Activated B cell treated with CpG ODN at 0.5 μM for 24 hours (primary cell): ENCODE data around the gene MLPH. TPM values are rescaled to one million over a fixed set of nuclear protein-coding genes. Genes with fewer than 3 reads are reported as not detected.

Experiments used
- ATAC-seq: fragments of 200-7000 bp; cut with Tn5 transposase; one replicate; pipeline ENCODE4 v1.10.0; 2021; ENCODE audit warnings: low read depth, mild to moderate bottlenecking, moderate library complexity
- CTCF ChIA-PET: fragments of 350-600 bp; sonication (Branson Sonifier 250); formaldehyde crosslinking; loops from one replicate; lab custom pipeline; 2021; ENCODE audit warnings: antibody characterized with exemption; lab: Charles Lee
- POLR2A ChIA-PET: fragments of 350-600 bp; sonication (Branson Sonifier 250); formaldehyde crosslinking; loops from one replicate; lab custom pipeline; 2021; ENCODE audit warnings: antibody characterized with exemption; lab: Charles Lee
- DNase-seq: peaks from one replicate; pipeline ENCODE4 v3.0.0; 2022
- H3K27ac Mint-ChIP-seq: one replicate; pipeline ENCODE4 v1.8.0; 2020; ENCODE audit warnings: mixed read lengths
- H3K27me3 Mint-ChIP-seq: one replicate; pipeline ENCODE4 v1.8.0; 2021; ENCODE audit warnings: mixed read lengths
- H3K36me3 Mint-ChIP-seq: one replicate; pipeline ENCODE4 v1.8.0; 2021; ENCODE audit warnings: low read depth, mixed read lengths
- H3K4me1 Mint-ChIP-seq: one replicate; pipeline ENCODE4 v1.8.0; 2021; ENCODE audit warnings: mixed read lengths
- H3K4me3 Mint-ChIP-seq: one replicate; pipeline ENCODE4 v1.8.0; 2020; ENCODE audit warnings: mild to moderate bottlenecking, mixed read lengths
- H3K9me3 Mint-ChIP-seq: one replicate; pipeline ENCODE4 v1.8.0; 2020; ENCODE audit warnings: mixed read lengths
- intact Hi-C: fragments of 100-400 bp; cut with micrococcal nuclease; formaldehyde crosslinking; loops from one replicate; pipeline ENCODE4 v1.15.1; 2024
- total RNA-seq: library from RNA; stranded (reverse); gene quantifications from 2 replicates; pipeline ENCODE4 v1.2.3, GENCODE V29; 2022
- TF ChIP-seq, protein P1 (sequence below): fragments of 200-600 bp; IDR thresholded peaks from one replicate; pipeline ENCODE4 v1.8.0; 2022; ENCODE audit warnings: antibody characterized with exemption, mild to moderate bottlenecking

MLPH gene
- total RNA-seq, 1 donor from 2014 or later, result not detected

DNA sequence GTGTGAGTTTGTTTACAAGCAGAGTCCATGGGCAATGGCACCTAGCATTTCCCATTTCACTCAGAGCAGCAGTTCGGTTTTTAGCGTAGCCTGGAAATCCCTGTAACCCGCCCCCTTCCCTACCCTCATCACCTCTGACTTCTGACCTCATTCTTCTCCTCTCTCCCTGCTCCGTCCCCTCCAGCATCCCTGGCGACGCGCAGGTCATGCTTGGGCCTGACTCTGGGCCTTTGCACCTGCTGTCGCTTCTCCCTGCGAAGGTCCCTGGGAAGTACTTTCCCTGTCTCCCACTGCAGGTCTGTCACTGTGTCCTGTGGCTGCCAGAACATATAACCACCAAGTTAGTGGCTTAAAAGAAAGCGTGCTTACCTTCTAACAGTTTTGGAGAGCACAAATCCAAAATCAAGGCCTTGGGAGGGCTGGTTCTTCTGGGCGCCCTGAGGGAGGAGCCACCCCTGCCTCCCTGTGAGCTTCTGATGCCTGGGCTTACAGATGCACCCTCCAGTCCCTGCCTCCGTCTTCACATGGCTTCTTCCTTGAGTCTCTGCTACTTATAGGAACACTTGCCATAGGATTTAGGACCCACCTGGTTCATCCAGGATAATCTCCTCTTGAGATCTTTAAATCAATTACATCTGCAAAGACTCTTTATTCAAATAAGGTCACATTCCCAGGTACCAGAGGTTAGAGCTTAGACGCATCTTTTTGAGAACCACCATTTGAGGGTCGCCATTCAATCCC lies 111.6 kb downstream of the MLPH start:
- no peak for DNase-seq
- Mint-ChIP-seq H3K4me1 (peaks cover 22% of the 10 kb centered on the region), H3K36me3 (no peaks in the 10 kb centered on the region), H3K9me3 (no peaks in the 10 kb centered on the region), H3K27ac (no peak overlapping the region), H3K27me3 (no peaks in the 10 kb centered on the region), H3K4me3 (no peak overlapping the region)
- TF ChIP-seq, protein P1, sequence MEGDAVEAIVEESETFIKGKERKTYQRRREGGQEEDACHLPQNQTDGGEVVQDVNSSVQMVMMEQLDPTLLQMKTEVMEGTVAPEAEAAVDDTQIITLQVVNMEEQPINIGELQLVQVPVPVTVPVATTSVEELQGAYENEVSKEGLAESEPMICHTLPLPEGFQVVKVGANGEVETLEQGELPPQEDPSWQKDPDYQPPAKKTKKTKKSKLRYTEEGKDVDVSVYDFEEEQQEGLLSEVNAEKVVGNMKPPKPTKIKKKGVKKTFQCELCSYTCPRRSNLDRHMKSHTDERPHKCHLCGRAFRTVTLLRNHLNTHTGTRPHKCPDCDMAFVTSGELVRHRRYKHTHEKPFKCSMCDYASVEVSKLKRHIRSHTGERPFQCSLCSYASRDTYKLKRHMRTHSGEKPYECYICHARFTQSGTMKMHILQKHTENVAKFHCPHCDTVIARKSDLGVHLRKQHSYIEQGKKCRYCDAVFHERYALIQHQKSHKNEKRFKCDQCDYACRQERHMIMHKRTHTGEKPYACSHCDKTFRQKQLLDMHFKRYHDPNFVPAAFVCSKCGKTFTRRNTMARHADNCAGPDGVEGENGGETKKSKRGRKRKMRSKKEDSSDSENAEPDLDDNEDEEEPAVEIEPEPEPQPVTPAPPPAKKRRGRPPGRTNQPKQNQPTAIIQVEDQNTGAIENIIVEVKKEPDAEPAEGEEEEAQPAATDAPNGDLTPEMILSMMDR, result no peak
- intact Hi-C loops, result no loop called here
- ATAC-seq, result no peak
- ChIA-PET CTCF (no interaction called here), POLR2A (interaction anchor here (0.7 kb wide), 1 partner anchor 148 kb away, joined by 3 read pairs; no protein-coding TSS in a partner anchor)

DNA sequence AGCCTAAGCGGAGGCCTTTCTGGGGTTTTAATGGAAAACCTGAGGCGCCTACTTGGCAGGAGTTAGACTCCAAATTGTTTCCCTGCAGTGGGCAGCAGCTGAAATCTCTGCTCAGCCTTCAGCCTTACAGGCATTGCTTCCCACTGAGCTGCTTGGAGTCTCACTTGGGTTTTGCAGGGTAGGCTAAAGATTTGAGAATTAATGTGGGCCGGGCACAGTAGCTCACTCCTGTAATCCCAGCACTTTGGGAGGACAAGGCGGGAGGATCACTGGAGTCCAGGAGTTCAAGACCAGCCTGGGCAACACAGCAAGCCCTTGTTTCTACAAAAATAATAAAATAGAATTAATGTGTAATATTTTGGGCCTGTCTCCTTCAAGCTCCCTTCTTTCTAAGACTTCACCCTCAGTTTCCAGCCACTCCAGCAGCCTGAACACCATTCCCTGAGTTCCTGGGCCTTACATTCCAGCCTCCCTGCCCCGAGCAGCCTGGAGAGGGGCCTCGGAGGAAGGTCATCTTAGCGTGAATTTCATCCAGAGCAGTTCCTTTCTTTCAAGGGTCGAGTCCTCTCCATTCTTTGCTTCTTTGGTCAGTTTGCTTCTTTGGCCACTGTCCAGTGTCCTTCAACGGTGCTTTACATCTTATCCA lies 112.5 kb downstream of the MLPH start:
- no peak overlapping the region for H3K27ac Mint-ChIP-seq

DNA sequence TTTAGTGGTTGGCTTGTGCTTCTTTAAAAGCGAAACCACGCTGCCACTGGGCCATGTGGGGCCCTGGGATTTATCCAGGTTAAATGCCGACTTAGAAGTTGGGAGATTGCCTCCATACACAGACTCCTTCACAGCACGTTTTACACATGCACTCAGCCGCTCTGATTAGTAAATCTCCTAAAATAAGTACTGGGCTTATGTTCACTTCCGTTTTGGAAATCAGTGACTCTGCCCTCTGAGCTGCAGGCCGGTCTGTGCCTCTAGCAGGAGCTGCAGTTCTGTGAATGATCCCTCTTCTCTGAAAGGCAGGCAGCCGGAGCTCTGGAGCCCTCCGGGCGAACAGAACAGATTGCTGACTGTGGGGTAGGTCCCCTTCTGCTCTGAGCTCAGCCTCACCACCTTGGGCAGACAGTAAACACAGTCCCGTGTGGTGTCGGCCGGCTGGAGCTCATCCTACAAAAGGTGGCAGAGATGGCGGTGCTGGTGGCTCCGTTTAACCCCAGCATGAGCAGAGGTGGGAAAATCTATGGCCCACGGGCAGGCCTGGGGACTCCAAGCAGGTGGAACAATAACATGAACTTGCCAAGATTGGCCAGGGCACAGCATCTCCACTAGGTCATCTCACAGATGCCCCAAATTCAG lies 113.3 kb downstream of the MLPH start:
- H3K27me3 Mint-ChIP-seq, result no peaks in the 10 kb centered on the region
- CTCF ChIA-PET, result no interaction called here
- TF ChIP-seq, protein P1, result no peak
- no peak for DNase-seq
- no peaks in the 10 kb centered on the region for H3K36me3 Mint-ChIP-seq
- no peak overlapping the region for H3K4me3 Mint-ChIP-seq
- H3K9me3 Mint-ChIP-seq, result no peaks in the 10 kb centered on the region
- H3K27ac Mint-ChIP-seq, result no peak overlapping the region
- intact Hi-C loops, result loop anchor here (5.0 to 10.0 kb wide), 2 partner anchors 92 to 1056 kb away; no protein-coding TSS in a partner anchor
- peaks cover 28% of the 10 kb centered on the region for H3K4me1 Mint-ChIP-seq
- POLR2A ChIA-PET, result no interaction called here
- ATAC-seq, result no peak

More for the DNA sequence above, 112.5 kb downstream of the MLPH start:
- Mint-ChIP-seq H3K4me1 (peaks cover 25% of the 10 kb centered on the region), H3K27me3 (no peaks in the 10 kb centered on the region), H3K9me3 (no peaks in the 10 kb centered on the region), H3K36me3 (no peaks in the 10 kb centered on the region), H3K4me3 (no peak overlapping the region)
- POLR2A ChIA-PET, result no interaction called here
- intact Hi-C loops, result loop anchor here (5.0 to 10.0 kb wide), 2 partner anchors 93 to 1055 kb away; no protein-coding TSS in a partner anchor
- DNase-seq, result no peak
- TF ChIP-seq, protein P1, result no peak
- CTCF ChIA-PET, result no interaction called here
- no peak for ATAC-seq

DNA sequence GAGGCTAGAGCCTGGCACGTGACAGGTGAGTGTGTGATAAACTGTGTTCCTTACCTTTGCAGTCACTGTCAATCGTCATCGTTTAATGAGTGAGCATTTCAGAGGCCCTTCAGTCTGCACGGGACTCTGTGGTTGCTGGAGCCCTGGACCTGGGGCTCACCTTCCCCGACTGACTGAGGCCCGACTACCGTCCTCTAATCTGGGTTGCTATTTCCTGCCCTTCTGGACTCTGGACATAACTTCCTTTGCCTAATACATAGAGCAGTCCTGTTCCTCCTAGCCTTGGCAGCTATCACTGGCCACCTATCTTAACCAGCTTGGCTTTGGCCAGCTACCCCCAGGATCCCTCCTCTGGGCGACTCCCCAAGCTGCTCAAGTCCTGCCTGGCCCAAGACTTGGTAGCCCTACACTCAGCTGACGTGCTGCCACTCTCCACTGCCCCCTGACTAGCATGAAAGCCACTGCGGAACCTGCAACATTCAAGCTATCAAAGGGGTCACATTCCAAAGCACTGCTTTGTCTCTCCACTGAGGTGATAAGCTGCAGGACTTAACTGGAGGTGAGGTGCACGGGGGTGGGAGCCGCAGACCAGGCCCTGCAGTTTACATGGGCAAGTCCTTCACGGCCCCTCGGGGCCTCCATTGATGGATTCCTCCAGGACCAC lies 114.5 kb downstream of the MLPH start:
- DNase-seq (no peak), ATAC-seq (no peak)
- Mint-ChIP-seq H3K4me1 (peaks cover 31% of the 10 kb centered on the region), H3K27me3 (no peaks in the 10 kb centered on the region), H3K27ac (no peak overlapping the region), H3K36me3 (no peaks in the 10 kb centered on the region), H3K9me3 (no peaks in the 10 kb centered on the region), H3K4me3 (no peak overlapping the region)
- TF ChIP-seq, protein P1, result no peak
- POLR2A ChIA-PET, result interaction anchor here (1.4 kb wide), 1 partner anchor 28 kb away, joined by 3 read pairs; no protein-coding TSS in a partner anchor
- intact Hi-C loops, result loop anchor here (5.0 to 10.0 kb wide), 2 partner anchors 91 to 1057 kb away; no protein-coding TSS in a partner anchor
- CTCF ChIA-PET, result interaction anchor here (1.4 kb wide), 1 partner anchor 71 kb away, joined by 5 read pairs; no protein-coding TSS in a partner anchor
